WI38 (cell line): ENCODE data around the gene TK2.
"Not testable (repeated sequence)": the region's sequence is repeated elsewhere in the genome, so short reads cannot be mapped to it uniquely, and the experiment has no call there.

Source experiments
- H3K4me3 ChIP-seq: 2 replicates; pipeline ENCODE4 v1.5.1; 2011; ENCODE audit warnings: low read depth, mild to moderate bottlenecking, control low read depth, low read length
- TF ChIP-seq, protein P1 (sequence below): IDR thresholded peaks from 2 replicates; pipeline ENCODE4 v1.5.1; 2012; ENCODE audit warnings: low read depth, mild to moderate bottlenecking, control low read depth, low read length

TK2 gene

DNA sequence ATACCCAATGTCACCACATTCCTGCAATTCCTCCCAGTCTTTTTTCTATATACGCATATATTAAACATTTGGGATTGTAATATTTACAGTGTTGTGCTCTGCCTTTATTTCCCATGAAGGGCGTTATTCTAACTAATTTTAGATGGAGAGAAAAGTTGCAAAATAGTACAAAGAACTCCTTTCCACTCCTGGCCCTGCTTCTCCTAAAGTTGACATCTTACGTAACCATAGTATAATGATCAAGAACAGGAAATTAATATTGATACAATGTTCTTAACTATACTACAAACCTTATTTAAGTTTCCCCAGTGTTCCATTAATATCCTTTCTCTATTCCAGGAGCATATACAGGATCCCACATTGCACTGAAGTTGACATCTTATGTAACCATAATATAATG lies 46.3 kb downstream of the TK2 start:
- no peak overlapping the region for H3K4me3 ChIP-seq
- TF ChIP-seq, protein P1, sequence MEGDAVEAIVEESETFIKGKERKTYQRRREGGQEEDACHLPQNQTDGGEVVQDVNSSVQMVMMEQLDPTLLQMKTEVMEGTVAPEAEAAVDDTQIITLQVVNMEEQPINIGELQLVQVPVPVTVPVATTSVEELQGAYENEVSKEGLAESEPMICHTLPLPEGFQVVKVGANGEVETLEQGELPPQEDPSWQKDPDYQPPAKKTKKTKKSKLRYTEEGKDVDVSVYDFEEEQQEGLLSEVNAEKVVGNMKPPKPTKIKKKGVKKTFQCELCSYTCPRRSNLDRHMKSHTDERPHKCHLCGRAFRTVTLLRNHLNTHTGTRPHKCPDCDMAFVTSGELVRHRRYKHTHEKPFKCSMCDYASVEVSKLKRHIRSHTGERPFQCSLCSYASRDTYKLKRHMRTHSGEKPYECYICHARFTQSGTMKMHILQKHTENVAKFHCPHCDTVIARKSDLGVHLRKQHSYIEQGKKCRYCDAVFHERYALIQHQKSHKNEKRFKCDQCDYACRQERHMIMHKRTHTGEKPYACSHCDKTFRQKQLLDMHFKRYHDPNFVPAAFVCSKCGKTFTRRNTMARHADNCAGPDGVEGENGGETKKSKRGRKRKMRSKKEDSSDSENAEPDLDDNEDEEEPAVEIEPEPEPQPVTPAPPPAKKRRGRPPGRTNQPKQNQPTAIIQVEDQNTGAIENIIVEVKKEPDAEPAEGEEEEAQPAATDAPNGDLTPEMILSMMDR: no peak

GRCh38 chr16:66503030-66503429 lies 46.9 kb downstream of the TK2 start:
- TF ChIP-seq, protein P1: no peak
- H3K4me3 ChIP-seq: no peak overlapping the region

- no peak overlapping the region for H3K4me3 ChIP-seq
- TF ChIP-seq, protein P1: no peak
These were observed 47.7 kb downstream of the TK2 start for GRCh38 chr16:66502020-66502913.

DNA sequence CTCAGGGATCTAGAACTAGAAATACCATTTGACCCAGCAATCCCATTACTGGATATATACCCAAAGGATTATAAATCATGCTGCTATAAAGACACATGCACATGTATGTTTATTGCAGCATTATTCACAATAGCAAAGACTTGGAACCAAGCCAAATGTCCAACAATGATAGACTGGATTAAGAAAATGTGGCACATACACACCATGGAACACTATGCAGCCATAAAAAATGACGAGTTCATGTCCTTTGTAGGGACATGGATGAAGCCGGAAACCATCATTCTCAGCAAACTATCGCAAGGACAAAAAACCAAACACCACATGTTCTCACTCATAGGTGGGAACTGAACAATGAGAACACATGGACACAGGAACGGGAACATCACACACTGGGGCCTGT lies 48.4 kb downstream of the TK2 start:
- H3K4me3 ChIP-seq: not testable (repeated sequence)

DNA sequence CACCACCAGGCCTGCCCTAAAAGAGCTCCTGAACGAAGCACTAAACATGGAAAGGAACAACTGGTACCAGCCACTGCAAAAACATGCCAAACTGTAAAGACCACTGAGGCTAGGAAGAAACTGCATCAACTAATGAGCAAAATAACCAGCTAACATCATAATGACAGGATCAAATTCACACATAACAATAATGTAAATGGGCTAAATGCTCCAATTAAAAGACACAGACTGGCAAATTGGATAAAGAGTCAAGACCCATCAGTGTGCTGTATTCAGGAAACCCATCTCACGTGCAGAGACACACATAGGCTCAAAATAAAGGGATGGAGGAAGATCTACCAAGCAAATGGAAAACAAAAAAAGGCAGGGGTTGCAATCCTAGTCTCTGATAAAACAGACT lies 52.0 kb downstream of the TK2 start:
- H3K4me3 ChIP-seq: not testable (repeated sequence)

DNA sequence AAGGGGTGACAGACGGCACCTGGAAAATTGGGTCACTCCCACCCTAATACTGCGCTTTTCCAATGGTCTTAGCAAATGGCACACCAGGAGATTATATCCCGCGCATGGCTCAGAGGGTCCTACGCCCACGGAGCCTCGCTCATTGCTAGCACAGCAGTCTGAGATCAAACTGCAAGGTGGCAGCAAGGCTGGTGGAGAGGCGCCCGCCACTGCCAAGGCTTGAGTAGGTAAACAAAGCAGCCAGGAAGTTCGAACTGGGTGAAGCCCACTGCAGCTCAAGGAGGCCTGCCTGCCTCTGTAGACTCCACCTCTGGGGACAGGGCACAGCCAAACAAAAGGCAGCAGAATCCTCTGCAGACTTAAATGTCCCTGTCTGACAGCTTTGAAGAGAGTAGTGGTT lies 53.7 kb downstream of the TK2 start:
- not testable (repeated sequence) for H3K4me3 ChIP-seq

GRCh38 chr16:66495440-66495839 lies 54.5 kb downstream of the TK2 start:
- no peak overlapping the region for H3K4me3 ChIP-seq
- TF ChIP-seq, protein P1: no peak

GRCh38 chr16:66494916-66495315 lies 55.0 kb downstream of the TK2 start:
- TF ChIP-seq, protein P1: no peak

More at GRCh38 chr16:66494916-66495315, 55.0 kb downstream of the TK2 start:
- H3K4me3 ChIP-seq: no peak overlapping the region
